K562 (cell line): Measurements from ENCODE around the gene CNPY3. TPM values are rescaled to one million over a fixed set of nuclear protein-coding genes. Genes with fewer than 3 reads are reported as not detected.

Experiments used
- ATAC-seq: fragments of 200-7000 bp; cut with Tn5 transposase; 3 replicates; pipeline ENCODE4 v1.9.1; 2020; ENCODE audit warnings: moderate library complexity
- BruUV-seq: library from RNA; stranded (reverse); fragments of 400-500 nt; replicated peaks from 2 replicates; lab custom pipeline; 2021; lab: Mats Ljungman, UMichigan
- CTCF ChIA-PET: fragments of 300-600 bp; formaldehyde crosslinking; extraction: SDS; loops from one replicate; lab custom pipeline; 2021; ENCODE audit warnings: low intra/inter-chr PET ratio; lab: Yijun Ruan, JAX
- POLR2A ChIA-PET: fragments of 300-600, 350-650 bp; sonication (Branson Sonifier 250); formaldehyde crosslinking; extraction: SDS; loops from one replicate; lab custom pipeline; 2021; ENCODE audit warnings: antibody characterized with exemption, inconsistent platforms; lab: Yijun Ruan, JAX
- DNase-seq, 4 experiments: peaks; one replicate each; pipeline versions ENCODE4 v3.0.0 to v3.0.0-alpha.2; 2011 to 2018; ENCODE audit warnings: low spot score in 3 of 4, mixed read lengths in 3 of 4; ENCODE audit errors: extremely low read depth in 1 of 4
- FAIRE-seq: peaks from 2 replicates; lab custom pipeline; 2011; peaks lifted over from hg19 to GRCh38; lab: Jason Lieb, UNC
- H2AFZ ChIP-seq: 2 replicates; pipeline ENCODE4 v1.6.0; 2011; ENCODE audit warnings: low read depth, low read length, control low read depth, inconsistent platforms
- H3K27ac ChIP-seq: fragments of 200-600 bp; 3 replicates; pipeline ENCODE4 v1.8.0; 2011; ENCODE audit warnings: low read depth, mild to moderate bottlenecking, control low read depth, inconsistent platforms, low read length, moderate library complexity, mixed read lengths; ENCODE audit errors: extremely low read depth
- H3K27me3 ChIP-seq, 2 experiments: fragments of 300-600 bp in 1 of 2; 2 replicates in 1 of 2; 3 replicates in 1 of 2; pipeline versions ENCODE4 v1.6.0 to v1.8.0; 2011; ENCODE audit warnings: inconsistent platforms in 2 of 2, low read length in 2 of 2, mild to moderate bottlenecking in 1 of 2, mixed read lengths in 1 of 2, moderate library complexity in 1 of 2; ENCODE audit not compliant: control insufficient read depth in 2 of 2, insufficient read depth in 2 of 2
- H3K36me3 ChIP-seq: fragments of 300-600 bp; 3 replicates; pipeline ENCODE4 v1.8.0; 2011; ENCODE audit warnings: mild to moderate bottlenecking, low read length, inconsistent platforms; ENCODE audit not compliant: control insufficient read depth, insufficient read depth
- H3K4me1 ChIP-seq, 2 experiments: fragments of 200-600 bp in 1 of 2; replicated peaks in 1 of 2; 2 replicates in 1 of 2; 3 replicates in 1 of 2; pipeline versions ENCODE4 v1.5.1 to v1.8.0; 2011; ENCODE audit warnings: inconsistent platforms in 2 of 2, low read length in 2 of 2, mild to moderate bottlenecking in 1 of 2, mixed read lengths in 1 of 2, moderate library complexity in 1 of 2; ENCODE audit not compliant: control insufficient read depth in 2 of 2, insufficient read depth in 2 of 2
- H3K4me2 ChIP-seq: 2 replicates; pipeline ENCODE4 v1.6.1; 2011; ENCODE audit warnings: low read length, control low read depth, inconsistent platforms, mixed read lengths; ENCODE audit not compliant: insufficient read depth
- H3K4me3 ChIP-seq: fragments of 200-600 bp; sonication (generic), shearing (Covaris generic); 2 replicates; pipeline ENCODE4 v1.5.1; 2016; ENCODE audit warnings: control low read depth, inconsistent platforms
- H3K79me2 ChIP-seq: fragments of 200-600 bp; 3 replicates; pipeline ENCODE4 v1.8.0; 2011; ENCODE audit warnings: low read length, inconsistent platforms; ENCODE audit not compliant: control insufficient read depth, insufficient read depth
- H3K9ac ChIP-seq, 2 experiments: 2 replicates each; pipeline versions ENCODE4 v1.6.0 to v1.6.1; 2011; ENCODE audit warnings: low read depth in 2 of 2, low read length in 2 of 2, control low read depth in 1 of 2, inconsistent platforms in 1 of 2, mild to moderate bottlenecking in 1 of 2, mixed read lengths in 1 of 2; ENCODE audit not compliant: insufficient read depth in 1 of 2
- H3K9me1 ChIP-seq: one replicate; pipeline ENCODE4 v1.6.0; 2011; ENCODE audit warnings: inconsistent platforms, mild to moderate bottlenecking, low read length, moderate library complexity; ENCODE audit not compliant: control insufficient read depth, insufficient read depth
- H3K9me3 ChIP-seq: replicated peaks from 2 replicates; pipeline ENCODE4 v1.5.1; 2011; ENCODE audit warnings: low read depth, low read length, inconsistent platforms; ENCODE audit not compliant: control insufficient read depth, insufficient read depth
- H4K20me1 ChIP-seq: replicated peaks from 2 replicates; pipeline ENCODE4 v1.6.1; 2011; ENCODE audit warnings: low read length, inconsistent platforms, mixed read lengths; ENCODE audit not compliant: control insufficient read depth, insufficient read depth
- FOXJ2 ChIP-seq: fragments of 200-800 bp; sonication (Bioruptor generic); IDR thresholded peaks from 2 replicates; pipeline ENCODE4 v1.6.1; 2016; ENCODE audit warnings: missing genetic modification characterization, missing compliant biosample characterization
- MED1 ChIP-seq: sonication (generic); formaldehyde crosslinking; IDR thresholded peaks from 2 replicates; pipeline ENCODE4 v1.8.1; 2023; ENCODE audit warnings: missing genetic modification reagents, borderline replicate concordance
- PHF21A ChIP-seq: fragments of 450-650 bp; IDR thresholded peaks from 2 replicates; pipeline ENCODE4 v1.6.1; 2017; ENCODE audit warnings: low read depth, borderline replicate concordance
- PTRF ChIP-seq: fragments of 450-650 bp; IDR thresholded peaks from 2 replicates; pipeline ENCODE4 v1.6.1; 2016; ENCODE audit warnings: mild to moderate bottlenecking, missing genetic modification characterization, missing compliant biosample characterization
- SMAD4 ChIP-seq: fragments of 250-450 bp; sonication (Bioruptor Pico); conservative IDR thresholded peaks from 2 replicates; pipeline ENCODE4 v1.8.0; 2021; ENCODE audit warnings: inconsistent platforms, mild to moderate bottlenecking, moderate library complexity
- YBX1 ChIP-seq: fragments of 450-650 bp; IDR thresholded peaks from 2 replicates; pipeline ENCODE4 v1.7.1; 2016; ENCODE audit warnings: mild to moderate bottlenecking
- WGBS: fragments of 100-300 bp; shearing (Covaris generic); methylation state at CpG from one replicate; pipeline ENCODE4 v1.1.6; 2016; ENCODE audit warnings: low coverage, mixed read lengths; ENCODE audit not compliant: insufficient coverage; ENCODE audit errors: missing lambda C conversion rate; 5-methylcytosine and 5-hydroxymethylcytosine counted together
- in situ Hi-C: fragments of 300-500 bp; cut with MboI; formaldehyde crosslinking; loops from 4 replicates; pipeline ENCODE4 v1.15.0; 2018; ENCODE audit warnings: inconsistent platforms, mixed read lengths
- intact Hi-C: fragments of 100-400 bp; cut with micrococcal nuclease; formaldehyde crosslinking; loops from 2 replicates; pipeline ENCODE4 v1.14.2; 2022
- polyA plus RNA-seq, 8 experiments: library from polyadenylated mRNA; depleted of rRNA in 4 of 8; stranded (reverse) in 5 of 8; unstranded in 3 of 8; fragments of >200 nt; fragmentation: Nextera tagmentation in 2 of 8; fragmentation: Illumina TruSeq in 1 of 8; extraction: Ambion mirVana in 2 of 8; extraction: Trizol in 1 of 8; gene quantifications; 2 replicates each; pipeline versions ENCODE4 v1.2.1 to v1.2.3, GENCODE V29; 2011 to 2014; ENCODE audit warnings: inconsistent platforms in 1 of 8, missing spikeins in 1 of 8
- total RNA-seq, 7 experiments: library from RNA; depleted of rRNA in 6 of 7; stranded (reverse); fragments of >200 nt in 6 of 7; fragmentation: Illumina TruSeq in 2 of 7; extraction: Trizol in 2 of 7; gene quantifications; 2 replicates each; pipeline versions ENCODE4 v1.2.1 to v1.2.3, GENCODE V29; 2011 to 2021; ENCODE audit warnings: low replicate concordance in 1 of 7
- TF ChIP-seq, protein P1 (sequence below), 2 experiments: fragments of 450-650 bp; IDR thresholded peaks; 2 replicates each; pipeline ENCODE4 v1.6.1; 2016; ENCODE audit warnings: mild to moderate bottlenecking in 2 of 2, borderline replicate concordance in 1 of 2, low read depth in 1 of 2, moderate library complexity in 1 of 2
- TF ChIP-seq, protein P2 (sequence below): fragments of 250-450 bp; sonication (Bioruptor Pico); IDR thresholded peaks from 2 replicates; pipeline ENCODE4 v1.9.0; 2021; ENCODE audit warnings: mild to moderate bottlenecking, inconsistent platforms
- TF ChIP-seq, protein P3 (sequence below): fragments of 450-650 bp; IDR thresholded peaks from 2 replicates; pipeline ENCODE4 v1.7.0; 2016; ENCODE audit warnings: borderline replicate concordance

The CNPY3 gene
- total and polyA plus RNA-seq, 9 of the 15 experiments (the other 6 are each of a cell fraction or from before 2014, with no cell fraction given) = 2.4 to 37.4 (median 21.2) TPM

GRCh38 chr6:42952389-42952788 is 23.1 kb downstream of the CNPY3 start:
- H3K4me1 ChIP-seq = no peaks in the 10 kb centered on the region
- H3K27me3 ChIP-seq = no peaks in the 10 kb centered on the region
- H2AFZ ChIP-seq = no peak overlapping the region
- no peak for ATAC-seq
- intact Hi-C loops = no loop called here
- CTCF ChIA-PET = interaction anchor here (0.7 kb wide), 1 partner anchor 430 kb away, joined by 4 read pairs; no protein-coding TSS in a partner anchor
- WGBS = 62% methylated on average over 4 of the region's 4 CpGs
- H3K9me1 ChIP-seq = no peaks in the 10 kb centered on the region
- H4K20me1 ChIP-seq = no peaks in the 10 kb centered on the region
- in situ Hi-C loops = no loop called here
- H3K9me3 ChIP-seq = no peaks in the 10 kb centered on the region
- H3K79me2 ChIP-seq = no peaks in the 10 kb centered on the region
- POLR2A ChIA-PET = no interaction called here
- H3K9ac ChIP-seq = no peak overlapping the region
- BruUV-seq = no TSS peak
- no peak overlapping the region for H3K27ac ChIP-seq
- FAIRE-seq = no peak
- no peak for DNase-seq
- H3K36me3 ChIP-seq = no peaks in the 10 kb centered on the region
- no peak overlapping the region for H3K4me3 ChIP-seq
- no peak overlapping the region for H3K4me2 ChIP-seq
- TF ChIP-seq, protein P1, sequence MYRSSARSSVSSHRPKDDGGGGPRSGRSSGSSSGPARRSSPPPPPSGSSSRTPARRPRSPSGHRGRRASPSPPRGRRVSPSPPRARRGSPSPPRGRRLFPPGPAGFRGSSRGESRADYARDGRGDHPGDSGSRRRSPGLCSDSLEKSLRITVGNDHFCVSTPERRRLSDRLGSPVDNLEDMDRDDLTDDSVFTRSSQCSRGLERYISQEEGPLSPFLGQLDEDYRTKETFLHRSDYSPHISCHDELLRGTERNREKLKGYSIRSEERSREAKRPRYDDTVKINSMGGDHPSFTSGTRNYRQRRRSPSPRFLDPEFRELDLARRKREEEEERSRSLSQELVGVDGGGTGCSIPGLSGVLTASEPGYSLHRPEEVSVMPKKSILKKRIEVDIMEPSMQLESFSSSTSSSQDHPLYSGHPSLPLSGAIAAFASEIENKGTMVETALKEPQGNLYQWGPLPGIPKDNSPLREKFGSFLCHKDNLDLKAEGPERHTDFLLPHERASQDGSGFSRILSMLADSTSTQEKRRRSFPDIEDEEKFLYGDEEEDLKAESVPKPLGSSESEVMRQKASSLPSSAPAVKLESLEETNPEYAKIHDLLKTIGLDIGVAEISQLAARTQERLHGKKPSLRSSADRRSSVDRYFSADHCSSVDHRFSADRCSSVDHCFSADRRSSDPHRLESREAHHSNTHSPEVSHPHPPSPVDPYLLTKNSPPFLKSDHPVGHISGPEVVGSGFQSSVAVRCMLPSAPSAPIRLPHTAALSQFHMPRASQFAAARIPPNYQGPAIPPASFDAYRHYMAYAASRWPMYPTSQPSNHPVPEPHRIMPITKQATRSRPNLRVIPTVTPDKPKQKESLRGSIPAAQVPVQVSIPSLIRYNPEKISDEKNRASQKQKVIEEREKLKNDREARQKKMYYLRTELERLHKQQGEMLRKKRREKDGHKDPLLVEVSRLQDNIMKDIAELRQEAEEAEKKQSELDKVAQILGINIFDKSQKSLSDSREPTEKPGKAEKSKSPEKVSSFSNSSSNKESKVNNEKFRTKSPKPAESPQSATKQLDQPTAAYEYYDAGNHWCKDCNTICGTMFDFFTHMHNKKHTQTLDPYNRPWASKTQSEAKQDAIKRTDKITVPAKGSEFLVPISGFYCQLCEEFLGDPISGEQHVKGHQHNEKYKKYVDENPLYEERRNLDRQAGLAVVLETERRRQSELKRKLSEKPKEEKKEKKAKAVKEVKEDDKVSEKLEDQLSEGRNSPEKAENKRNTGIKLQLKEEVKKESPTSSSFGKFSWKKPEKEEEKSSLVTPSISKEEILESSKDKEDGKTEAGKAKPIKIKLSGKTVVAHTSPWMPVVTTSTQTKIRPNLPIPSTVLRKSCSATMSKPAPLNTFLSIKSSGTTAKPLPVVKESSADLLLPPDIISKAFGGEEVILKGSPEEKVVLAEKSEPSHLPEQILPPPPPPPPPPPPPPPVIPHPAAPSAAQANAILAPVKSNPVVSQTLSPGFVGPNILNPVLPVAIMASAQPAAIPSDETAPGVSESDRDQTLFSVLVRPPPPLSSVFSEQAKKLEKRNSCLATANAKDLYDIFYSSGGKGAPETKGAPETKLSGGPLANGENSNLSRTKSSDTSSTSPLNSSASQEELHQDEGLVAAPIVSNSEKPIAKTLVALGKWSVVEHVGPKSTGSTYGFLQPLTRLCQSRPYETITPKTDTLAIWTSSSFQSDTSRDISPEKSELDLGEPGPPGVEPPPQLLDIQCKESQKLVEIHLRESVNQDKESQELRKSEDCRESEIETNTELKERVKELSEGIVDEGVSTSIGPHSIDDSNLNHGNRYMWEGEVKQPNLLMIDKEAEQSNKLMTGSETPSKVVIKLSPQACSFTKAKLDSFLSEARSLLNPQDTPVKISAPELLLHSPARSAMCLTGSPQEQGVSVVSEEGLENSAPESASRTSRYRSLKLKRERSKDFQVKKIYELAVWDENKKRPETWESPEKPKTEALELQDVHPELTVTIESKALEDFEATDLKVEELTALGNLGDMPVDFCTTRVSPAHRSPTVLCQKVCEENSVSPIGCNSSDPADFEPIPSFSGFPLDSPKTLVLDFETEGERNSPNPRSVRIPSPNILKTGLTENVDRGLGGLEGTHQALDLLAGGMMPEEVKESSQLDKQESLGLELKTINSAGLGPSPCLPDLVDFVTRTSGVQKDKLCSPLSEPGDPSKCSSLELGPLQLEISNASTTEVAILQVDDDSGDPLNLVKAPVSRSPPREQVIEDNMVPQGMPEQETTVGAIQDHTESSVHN (IDR thresholded peaks at IDR 0.05; ENCODE audit: borderline replicate concordance in 1 of 2, low read depth in 1 of 2) = no peak
- TF ChIP-seq, protein P2, sequence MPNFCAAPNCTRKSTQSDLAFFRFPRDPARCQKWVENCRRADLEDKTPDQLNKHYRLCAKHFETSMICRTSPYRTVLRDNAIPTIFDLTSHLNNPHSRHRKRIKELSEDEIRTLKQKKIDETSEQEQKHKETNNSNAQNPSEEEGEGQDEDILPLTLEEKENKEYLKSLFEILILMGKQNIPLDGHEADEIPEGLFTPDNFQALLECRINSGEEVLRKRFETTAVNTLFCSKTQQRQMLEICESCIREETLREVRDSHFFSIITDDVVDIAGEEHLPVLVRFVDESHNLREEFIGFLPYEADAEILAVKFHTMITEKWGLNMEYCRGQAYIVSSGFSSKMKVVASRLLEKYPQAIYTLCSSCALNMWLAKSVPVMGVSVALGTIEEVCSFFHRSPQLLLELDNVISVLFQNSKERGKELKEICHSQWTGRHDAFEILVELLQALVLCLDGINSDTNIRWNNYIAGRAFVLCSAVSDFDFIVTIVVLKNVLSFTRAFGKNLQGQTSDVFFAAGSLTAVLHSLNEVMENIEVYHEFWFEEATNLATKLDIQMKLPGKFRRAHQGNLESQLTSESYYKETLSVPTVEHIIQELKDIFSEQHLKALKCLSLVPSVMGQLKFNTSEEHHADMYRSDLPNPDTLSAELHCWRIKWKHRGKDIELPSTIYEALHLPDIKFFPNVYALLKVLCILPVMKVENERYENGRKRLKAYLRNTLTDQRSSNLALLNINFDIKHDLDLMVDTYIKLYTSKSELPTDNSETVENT (CRISPR knock-in tag) = no peak
- TF ChIP-seq, protein P3, sequence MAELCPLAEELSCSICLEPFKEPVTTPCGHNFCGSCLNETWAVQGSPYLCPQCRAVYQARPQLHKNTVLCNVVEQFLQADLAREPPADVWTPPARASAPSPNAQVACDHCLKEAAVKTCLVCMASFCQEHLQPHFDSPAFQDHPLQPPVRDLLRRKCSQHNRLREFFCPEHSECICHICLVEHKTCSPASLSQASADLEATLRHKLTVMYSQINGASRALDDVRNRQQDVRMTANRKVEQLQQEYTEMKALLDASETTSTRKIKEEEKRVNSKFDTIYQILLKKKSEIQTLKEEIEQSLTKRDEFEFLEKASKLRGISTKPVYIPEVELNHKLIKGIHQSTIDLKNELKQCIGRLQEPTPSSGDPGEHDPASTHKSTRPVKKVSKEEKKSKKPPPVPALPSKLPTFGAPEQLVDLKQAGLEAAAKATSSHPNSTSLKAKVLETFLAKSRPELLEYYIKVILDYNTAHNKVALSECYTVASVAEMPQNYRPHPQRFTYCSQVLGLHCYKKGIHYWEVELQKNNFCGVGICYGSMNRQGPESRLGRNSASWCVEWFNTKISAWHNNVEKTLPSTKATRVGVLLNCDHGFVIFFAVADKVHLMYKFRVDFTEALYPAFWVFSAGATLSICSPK = no peak
- TF ChIP-seq MED1 (CRISPR knock-in tag) (no peak), YBX1 (no peak), FOXJ2 (tag) (no peak), SMAD4 (0 out of 2 replicates have a peak, but pooled peaks have one; percentile 22), PHF21A (no peak), PTRF (peak; percentile 78)
